ENCODE results near the gene XRCC1.
"Not testable (repeated sequence)": the region's sequence is repeated elsewhere in the genome, so short reads cannot be mapped to it uniquely, and the experiment has no call there.

XRCC1 gene

DNA sequence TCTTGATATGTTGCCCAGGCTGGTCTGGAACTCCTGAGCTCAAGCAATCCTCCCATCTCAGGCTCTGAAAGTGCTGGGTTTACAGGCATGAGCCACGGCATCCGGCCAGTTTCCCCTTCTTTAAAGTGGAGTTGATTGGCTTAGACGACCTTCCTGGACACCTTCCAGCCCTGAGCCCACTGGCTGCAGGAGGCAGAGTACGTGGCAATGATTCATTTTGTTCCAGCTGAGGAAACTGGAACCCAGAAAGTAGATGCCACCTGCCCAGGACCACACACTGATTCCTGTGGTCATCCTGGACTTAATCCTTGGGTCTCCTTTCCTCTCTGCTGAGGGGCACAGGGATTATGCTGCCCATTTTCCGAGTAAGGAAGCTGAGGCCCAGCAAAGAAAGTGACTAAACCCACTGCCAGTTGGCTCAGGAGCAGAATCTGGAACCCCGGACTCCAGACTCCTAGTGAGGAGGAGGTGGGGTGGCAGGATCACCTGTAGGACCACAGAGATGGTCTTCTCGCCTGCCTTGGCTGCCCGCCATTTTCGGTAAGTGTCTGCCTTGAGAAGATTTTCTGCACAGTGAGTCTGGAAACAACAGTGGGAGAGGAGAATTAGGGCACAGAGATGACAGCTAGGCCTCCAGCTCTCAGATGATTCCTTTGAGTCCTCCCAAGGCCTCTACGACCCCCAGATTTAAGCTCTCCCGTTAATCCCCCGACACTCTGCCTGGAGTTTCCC, 737 bp downstream of the XRCC1 start:
- no peak for DNase-seq

- DNase-seq = no peak
Observed at GRCh38 chr19:43572171-43572588, 3.1 kb downstream of the XRCC1 start.

DNA sequence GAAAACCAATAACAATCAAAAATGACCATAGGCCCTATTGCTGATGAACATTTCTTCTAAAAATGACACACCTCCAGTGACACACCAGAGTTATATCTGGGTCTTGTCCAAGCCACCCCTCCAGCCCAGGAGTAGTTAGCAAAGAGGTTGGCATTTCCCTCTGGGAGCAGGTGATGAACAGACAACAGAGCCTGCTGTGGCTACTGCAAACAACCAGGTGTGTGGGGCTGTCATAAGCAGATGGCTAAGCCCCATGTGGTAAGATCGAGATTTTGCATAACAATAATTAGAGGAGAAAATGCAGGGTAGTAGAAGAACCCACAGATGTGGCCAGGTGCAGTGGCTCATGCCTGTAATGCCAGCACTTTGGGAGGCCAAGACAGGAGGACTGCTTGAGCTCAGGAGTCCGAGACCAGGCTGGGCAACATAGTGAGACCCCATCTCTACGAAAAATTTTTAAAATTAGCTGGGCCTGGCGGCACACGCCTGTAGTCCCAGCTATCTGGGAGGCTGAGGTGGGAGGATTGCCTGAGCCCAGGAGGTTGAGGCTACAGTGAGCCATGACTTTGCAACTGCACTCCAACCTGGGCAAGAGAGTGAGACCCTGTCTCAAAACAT, 5.0 kb downstream of the XRCC1 start:
- no peak for DNase-seq

- no peak for DNase-seq
Observed at GRCh38 chr19:43569657-43570056, 5.7 kb downstream of the XRCC1 start.

DNA sequence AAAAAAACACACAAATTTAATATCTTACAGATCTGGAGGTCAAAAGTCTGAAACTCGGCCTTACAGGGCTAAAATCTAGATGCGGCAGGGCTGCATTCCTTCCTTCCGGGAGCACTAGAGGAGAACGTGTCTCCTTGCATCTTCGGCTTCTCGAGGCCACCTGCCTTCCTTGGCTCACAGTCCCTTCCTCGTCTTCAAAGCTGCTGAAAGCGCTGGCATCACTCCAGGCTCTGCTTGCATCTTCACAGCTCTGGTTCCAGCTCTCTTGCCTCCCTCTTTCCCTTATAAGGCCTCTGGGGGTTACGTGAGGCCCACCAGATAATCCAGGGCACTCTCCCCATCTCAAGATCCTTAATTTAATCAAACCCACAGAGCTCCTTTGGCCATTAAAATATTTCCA, 10.5 kb downstream of the XRCC1 start:
- DNase-seq = no peak

DNA sequence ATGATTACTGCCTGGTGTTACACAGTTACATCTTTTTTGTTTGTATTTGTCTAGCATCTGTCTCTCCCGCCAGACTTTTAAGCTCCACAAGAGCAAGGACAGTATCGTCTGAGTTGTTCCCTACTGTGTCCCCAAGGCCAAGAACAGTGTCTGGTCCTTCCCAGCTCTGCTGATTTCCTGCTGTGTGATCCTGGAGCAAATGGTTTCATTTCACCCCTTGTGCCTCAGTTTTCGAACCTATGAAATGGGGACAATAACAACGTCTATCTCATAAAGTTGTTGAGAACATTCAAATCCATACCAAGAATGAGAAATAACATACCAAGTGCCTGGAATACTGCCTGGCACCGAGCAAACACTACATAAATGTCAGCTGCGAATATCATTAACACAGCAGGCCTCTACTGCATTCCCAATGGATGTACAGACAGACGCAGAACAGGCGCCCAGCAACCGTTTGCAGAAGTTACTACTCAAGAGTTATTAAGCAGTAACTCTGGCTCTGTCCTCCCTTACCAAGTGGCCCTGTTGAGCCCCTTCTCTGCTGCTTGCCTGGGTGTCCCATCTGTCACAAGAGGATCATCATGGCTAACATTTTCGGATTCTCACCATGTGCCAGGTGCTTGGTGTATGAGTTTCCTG, 11.4 kb downstream of the XRCC1 start:
- no peak for DNase-seq

GRCh38 chr19:43562698-43563241, 12.6 kb downstream of the XRCC1 start:
- peak; percentile 60 for DNase-seq

DNA sequence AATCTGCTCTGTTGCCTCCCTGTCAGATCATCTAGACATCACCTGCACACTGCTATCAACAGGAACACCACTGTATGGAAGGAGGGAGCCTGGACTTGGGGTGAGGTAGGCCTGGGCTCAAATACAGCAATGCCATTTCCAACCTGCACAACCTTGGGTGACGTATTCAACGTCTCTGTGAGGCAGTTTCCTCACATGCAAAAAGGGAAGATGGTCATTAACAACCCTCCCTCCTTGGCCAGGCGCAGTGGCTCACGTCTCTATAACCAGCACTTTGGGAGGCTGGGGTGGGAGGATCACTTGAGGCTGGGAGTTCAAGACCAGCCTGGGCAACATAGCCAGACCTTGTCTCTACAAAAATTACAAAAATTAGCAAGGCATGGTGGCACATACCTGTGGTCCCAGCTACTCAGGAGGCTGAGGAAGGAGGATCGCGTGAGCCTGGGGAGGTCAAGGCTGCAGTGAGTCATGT, 13.1 kb downstream of the XRCC1 start:
- DNase-seq = no peak

DNA sequence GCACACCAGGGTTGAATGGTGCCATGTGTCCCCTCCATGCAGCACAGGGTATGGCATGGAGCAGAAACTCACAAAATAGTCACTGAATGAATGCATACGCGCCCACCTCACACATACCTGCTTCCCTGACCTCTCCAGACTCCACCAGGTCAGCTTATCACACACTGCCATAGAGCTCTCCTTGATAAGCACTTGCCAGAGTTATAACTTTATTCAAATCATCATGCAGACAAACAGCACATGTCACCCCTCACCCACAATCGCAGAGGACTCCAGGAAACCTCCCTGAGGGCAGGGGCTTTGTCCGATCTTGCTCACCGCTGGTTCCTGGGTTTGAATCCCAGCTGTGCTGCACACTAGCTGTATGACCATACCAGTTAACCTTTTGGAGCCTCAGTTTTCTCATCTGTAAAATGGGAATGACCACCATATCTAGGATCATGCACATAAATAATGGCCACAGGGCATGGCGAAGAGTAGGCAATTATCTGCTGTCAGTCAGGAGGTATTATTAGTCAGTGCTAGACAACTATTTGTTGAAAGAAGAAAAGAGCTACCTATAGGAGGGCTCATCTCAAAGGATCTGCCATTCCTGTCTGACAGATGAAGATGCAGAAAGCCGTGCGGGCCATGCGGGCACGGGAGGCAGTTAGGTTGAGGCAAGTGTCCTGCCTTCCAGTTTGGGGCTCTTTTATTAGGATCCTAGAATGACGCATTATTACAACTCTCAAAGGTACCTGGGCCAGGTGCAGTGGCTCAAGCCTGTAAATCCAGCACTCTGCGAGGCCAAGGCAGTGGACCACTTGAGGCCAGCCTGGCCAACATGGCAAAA, 14.0 kb downstream of the XRCC1 start:
- DNase-seq = no peak

- DNase-seq = no peak
Observed at GRCh38 chr19:43560687-43561086, 14.6 kb downstream of the XRCC1 start.

GRCh38 chr19:43555185-43555770, 20.0 kb downstream of the XRCC1 start:
- peak; percentile 79 for DNase-seq

GRCh38 chr19:43554317-43554895, 20.9 kb downstream of the XRCC1 start:
- no peak for DNase-seq

- no peak for DNase-seq
Observed at GRCh38 chr19:43553656-43554055, 21.7 kb downstream of the XRCC1 start.

GRCh38 chr19:43552616-43553015, 22.7 kb downstream of the XRCC1 start:
- DNase-seq = peak; percentile 59

DNA sequence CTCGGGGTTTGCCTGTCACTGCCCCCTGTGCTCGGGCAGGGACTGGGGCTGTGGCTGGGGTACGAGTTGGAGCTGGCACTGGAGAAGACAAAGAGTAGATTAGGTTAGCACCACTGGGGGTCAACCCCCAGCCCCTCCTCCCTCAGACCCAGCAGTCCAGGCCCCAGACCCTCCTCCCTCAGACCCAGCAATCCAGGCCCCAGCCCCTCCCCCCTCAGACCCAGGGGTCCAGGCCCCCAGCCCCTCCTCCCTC, 23.2 kb downstream of the XRCC1 start:
- DNase-seq = no peak

DNA sequence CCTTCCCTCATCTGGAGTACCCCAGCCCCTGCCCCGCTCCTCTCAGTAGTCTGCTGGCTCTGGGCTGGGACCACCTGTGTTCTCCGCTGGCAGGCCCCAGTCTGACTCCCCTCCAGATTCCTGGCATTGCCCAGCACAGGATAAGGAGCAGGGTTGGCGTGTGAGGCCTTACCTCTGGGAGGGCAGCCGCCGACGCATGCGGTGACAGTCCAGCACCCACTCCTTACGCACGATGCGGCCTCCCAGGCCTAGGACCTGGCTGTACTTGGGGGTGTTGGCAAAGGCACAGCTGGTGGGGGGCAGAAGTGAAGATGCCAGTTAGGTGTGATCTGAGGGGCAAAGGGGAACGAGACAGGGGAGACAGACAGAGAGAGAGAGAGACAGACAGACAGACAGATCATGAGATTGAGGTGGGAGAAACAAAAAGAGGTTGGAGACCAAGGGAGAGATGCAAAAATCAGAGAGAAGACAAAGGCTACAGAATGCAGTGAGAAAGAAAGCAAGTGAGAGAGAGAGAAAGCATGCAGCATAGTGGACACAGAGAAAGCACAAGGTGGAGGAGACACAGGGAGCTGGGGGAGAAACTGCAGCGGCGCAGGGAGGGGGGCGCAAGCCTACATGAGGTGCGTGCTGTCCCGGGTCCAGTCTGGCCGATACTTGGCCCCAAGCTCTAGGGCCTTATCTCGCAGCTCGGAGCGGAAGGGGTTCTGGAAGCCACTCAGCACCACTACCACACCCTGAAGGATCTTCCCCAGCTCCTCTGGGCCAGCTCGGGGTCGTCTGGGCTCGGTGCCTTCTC, 23.7 kb downstream of the XRCC1 start:
- no peak for DNase-seq

DNA sequence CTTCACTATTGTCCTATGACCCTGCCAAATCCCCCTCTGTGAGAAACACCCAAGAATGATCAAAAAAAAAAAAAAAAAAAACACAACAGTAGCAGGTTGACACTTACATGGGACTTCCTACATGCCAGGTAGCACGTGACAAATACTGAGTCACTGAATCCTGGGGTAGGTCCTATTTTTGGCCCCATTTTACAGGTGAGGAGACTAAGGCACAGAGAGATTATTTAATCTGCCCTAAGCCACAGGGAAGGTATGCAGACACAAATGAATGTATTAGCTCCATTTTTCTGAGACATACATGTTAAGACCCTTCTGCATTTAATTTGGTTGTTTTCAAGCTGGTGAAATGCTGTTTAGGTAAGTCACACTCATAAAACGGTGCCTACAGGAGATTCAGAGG, 26.6 kb downstream of the XRCC1 start:
- DNase-seq = no peak

DNA sequence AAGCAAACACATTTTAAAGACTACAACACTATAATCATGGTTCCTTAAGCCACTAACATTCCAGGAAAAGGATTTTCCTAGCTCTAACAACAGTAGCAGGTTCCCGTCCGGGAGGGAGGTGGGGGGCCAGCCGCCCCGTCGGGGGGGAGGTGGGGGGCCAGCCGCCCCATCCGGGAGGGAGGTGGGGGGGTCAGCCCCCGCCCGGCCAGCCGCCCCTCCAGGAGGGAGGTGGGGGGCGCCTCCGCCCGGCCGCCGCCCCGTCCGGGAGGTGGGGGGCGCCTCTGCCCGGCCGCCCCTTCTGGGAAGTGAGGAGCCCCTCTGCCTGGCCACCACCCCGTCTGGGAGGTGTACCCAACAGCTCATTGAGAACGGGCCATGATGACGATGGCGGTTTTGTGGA, 27.4 kb downstream of the XRCC1 start:
- DNase-seq = not testable (repeated sequence)

GRCh38 chr19:43546581-43546980, 28.7 kb downstream of the XRCC1 start:
- DNase-seq = no peak

GRCh38 chr19:43545981-43546380, 29.3 kb downstream of the XRCC1 start:
- DNase-seq = no peak

- DNase-seq = no peak
Observed at GRCh38 chr19:43545276-43545675, 30.1 kb downstream of the XRCC1 start.

GRCh38 chr19:43544077-43544476, 31.2 kb downstream of the XRCC1 start:
- no peak for DNase-seq
